CD8-positive, alpha-beta memory T cell (primary cell): ENCODE data around the gene NOVA2. TPM values are rescaled to one million over a fixed set of nuclear protein-coding genes. Genes with fewer than 3 reads are reported as not detected.

ENCODE experiments used
- CTCF ChIA-PET: fragments of 350-600 bp; sonication (Branson Sonifier 250); formaldehyde crosslinking; loops from one replicate; lab custom pipeline; 2021; ENCODE audit warnings: antibody characterized with exemption; lab: Charles Lee
- POLR2A ChIA-PET: fragments of 350-600 bp; sonication (Branson Sonifier 250); formaldehyde crosslinking; loops from one replicate; lab custom pipeline; 2021; ENCODE audit warnings: antibody characterized with exemption; lab: Charles Lee
- DNase-seq, 5 donors: peaks; one replicate each; pipeline versions ENCODE4 v3.0.0 to v3.0.0-alpha.2; 2020 to 2022; ENCODE audit warnings: mixed read lengths in 1 of 5
- H3K27ac ChIP-seq: one replicate; pipeline ENCODE4 v1.7.0; 2013; ENCODE audit warnings: low read depth, mild to moderate bottlenecking, low read length, moderate library complexity
- H3K27me3 ChIP-seq: 2 replicates; pipeline ENCODE4 v1.7.0; 2013; ENCODE audit warnings: low read length, mild to moderate bottlenecking; ENCODE audit not compliant: insufficient read depth, poor library complexity, severe bottlenecking
- H3K36me3 ChIP-seq: 2 replicates; pipeline ENCODE4 v1.7.0; 2013; ENCODE audit warnings: mild to moderate bottlenecking, low read length, moderate library complexity; ENCODE audit not compliant: insufficient read depth
- H3K4me1 ChIP-seq: 2 replicates; pipeline ENCODE4 v1.7.0; 2013; ENCODE audit warnings: mild to moderate bottlenecking, low read length, moderate library complexity; ENCODE audit not compliant: insufficient read depth
- H3K4me3 ChIP-seq: 2 replicates; pipeline ENCODE4 v1.7.0; 2013; ENCODE audit warnings: mild to moderate bottlenecking, low read length
- H3K9me3 ChIP-seq: 2 replicates; pipeline ENCODE4 v1.7.0; 2013; ENCODE audit warnings: mild to moderate bottlenecking, low read length
- H3K27ac Mint-ChIP-seq, 8 donors: one replicate each; pipeline ENCODE4 v1.8.0; 2020 to 2021; ENCODE audit warnings: mixed read lengths in 8 of 8, mild to moderate bottlenecking in 6 of 8, inconsistent platforms in 3 of 8, moderate library complexity in 3 of 8
- H3K27me3 Mint-ChIP-seq, 2 donors: one replicate each; pipeline ENCODE4 v1.8.0; 2020 to 2021; ENCODE audit warnings: mixed read lengths in 2 of 2, mild to moderate bottlenecking in 1 of 2, moderate library complexity in 1 of 2
- H3K36me3 Mint-ChIP-seq, 3 donors: one replicate each; pipeline ENCODE4 v1.8.0; 2020 to 2021; ENCODE audit warnings: mixed read lengths in 3 of 3, inconsistent platforms in 1 of 3, mild to moderate bottlenecking in 1 of 3
- H3K4me1 Mint-ChIP-seq, 3 donors: one replicate each; pipeline ENCODE4 v1.8.0; 2020 to 2021; ENCODE audit warnings: mixed read lengths in 3 of 3, inconsistent platforms in 1 of 3, mild to moderate bottlenecking in 1 of 3
- H3K4me3 Mint-ChIP-seq, 7 donors: one replicate each; pipeline ENCODE4 v1.8.0; 2020 to 2021; ENCODE audit warnings: mixed read lengths in 7 of 7, mild to moderate bottlenecking in 6 of 7, moderate library complexity in 4 of 7, inconsistent platforms in 2 of 7
- H3K9me3 Mint-ChIP-seq, 5 donors: one replicate each; pipeline ENCODE4 v1.8.0; 2020 to 2022; ENCODE audit warnings: mixed read lengths in 5 of 5, mild to moderate bottlenecking in 3 of 5, moderate library complexity in 2 of 5, inconsistent platforms in 1 of 5
- polyA plus RNA-seq: library from polyadenylated mRNA; unstranded; fragments of 300-500 nt; fragmentation: Illumina TruSeq; gene quantifications from one replicate; pipeline ENCODE4 v1.2.3, GENCODE V29; 2021
- total RNA-seq, 2 experiments: library from RNA; stranded (reverse); gene quantifications; one replicate each; pipeline ENCODE4 v1.2.3, GENCODE V29; 2021

NOVA2 gene
- total and polyA plus RNA-seq, 3 experiments from 2014 or later: not detected

DNA sequence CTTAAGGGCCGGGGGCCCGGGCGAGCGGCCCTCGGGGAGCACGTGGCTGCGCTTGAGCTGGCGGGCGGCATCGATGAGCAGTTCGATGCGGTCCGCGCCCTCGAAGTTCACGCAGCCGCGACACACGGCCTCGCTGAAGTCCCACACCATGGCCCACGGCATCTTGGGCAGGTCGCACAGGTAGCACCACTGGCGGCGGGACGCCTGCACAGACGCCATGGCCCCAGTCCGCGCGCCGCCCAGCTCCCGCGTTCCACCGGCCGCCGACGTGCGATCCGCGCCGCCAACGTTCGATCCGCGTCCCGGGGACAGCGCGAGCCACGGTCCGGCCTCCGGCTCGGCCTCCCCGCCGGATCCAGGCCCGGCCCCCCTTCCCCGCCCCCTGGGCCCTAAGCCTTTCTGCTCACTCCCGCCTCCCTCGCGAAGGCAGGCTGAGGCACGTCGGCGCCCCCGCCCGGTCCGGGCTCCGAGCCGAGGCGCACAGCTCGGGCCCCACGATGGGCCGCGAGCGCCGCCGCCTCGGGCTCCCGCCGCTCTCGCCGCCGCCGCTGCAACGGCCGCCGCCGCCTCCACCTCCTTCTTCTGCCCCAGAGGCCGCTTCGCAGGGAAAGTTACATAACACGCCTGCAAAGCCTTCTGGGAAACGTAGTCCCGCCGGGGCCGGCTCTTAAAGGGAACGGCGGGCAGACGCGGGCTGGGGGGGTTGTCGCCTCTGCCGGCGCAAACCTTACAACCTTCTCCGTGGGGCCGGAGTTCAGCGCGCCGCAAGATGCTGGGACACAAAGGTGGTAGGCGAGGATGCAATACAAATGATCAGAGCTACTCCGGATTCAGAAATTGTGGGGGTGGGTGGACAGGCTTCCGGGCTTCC, 87.9 kb downstream of the NOVA2 start, which contains the start of gene IRF2BP1:
Gene IRF2BP1 (minus strand): TSS at position 586 of the 871 bp plus-strand sequence. CDS start 367 bp downstream, at position 219.
- H3K9me3 ChIP-seq: no peaks in the 10 kb centered on the region
- POLR2A ChIA-PET: interaction anchor here (0.6 to 2.6 kb wide), 8 partner anchors 16 to 885 kb away, joined by 3 to 22 read pairs (median 4); partner anchors contain the start of genes FOXA3, MYPOP, QPCTL and RELB
- H3K4me1 ChIP-seq: peaks cover 34% of the 10 kb centered on the region
- no peaks in the 10 kb centered on the region for H3K27me3 ChIP-seq
- peak within 1 kb of the TSS; percentile 92 to 99 (median 99) for H3K27ac Mint-ChIP-seq
- H3K36me3 Mint-ChIP-seq: peaks cover 0 to 21% (median 4%) of the 10 kb centered on the region in 3 donors
- peaks cover 16 to 36% (median 22%) of the 10 kb centered on the region in 3 donors for H3K4me1 Mint-ChIP-seq
- no peaks in the 10 kb centered on the region for H3K36me3 ChIP-seq
- peak within 1 kb of the TSS; percentile 83 for H3K27ac ChIP-seq
- H3K4me3 Mint-ChIP-seq: peak within 1 kb of the TSS; percentile 92 to 99 (median 96)
- CTCF ChIA-PET: interaction anchor here (0.8 to 2.7 kb wide), 7 partner anchors 10 to 131 kb away, joined by 3 to 16 read pairs (median 5); partner anchors contain the start of genes FOXA3, MYPOP, SIX5 and SYMPK
- H3K27me3 Mint-ChIP-seq: peaks cover 0 to 3% of the 10 kb centered on the region in 2 donors
- H3K4me3 ChIP-seq: peak within 1 kb of the TSS; percentile 92
- no peaks in the 10 kb centered on the region for H3K9me3 Mint-ChIP-seq
- peak; percentile 81 to 94 (median 89) for DNase-seq

DNA sequence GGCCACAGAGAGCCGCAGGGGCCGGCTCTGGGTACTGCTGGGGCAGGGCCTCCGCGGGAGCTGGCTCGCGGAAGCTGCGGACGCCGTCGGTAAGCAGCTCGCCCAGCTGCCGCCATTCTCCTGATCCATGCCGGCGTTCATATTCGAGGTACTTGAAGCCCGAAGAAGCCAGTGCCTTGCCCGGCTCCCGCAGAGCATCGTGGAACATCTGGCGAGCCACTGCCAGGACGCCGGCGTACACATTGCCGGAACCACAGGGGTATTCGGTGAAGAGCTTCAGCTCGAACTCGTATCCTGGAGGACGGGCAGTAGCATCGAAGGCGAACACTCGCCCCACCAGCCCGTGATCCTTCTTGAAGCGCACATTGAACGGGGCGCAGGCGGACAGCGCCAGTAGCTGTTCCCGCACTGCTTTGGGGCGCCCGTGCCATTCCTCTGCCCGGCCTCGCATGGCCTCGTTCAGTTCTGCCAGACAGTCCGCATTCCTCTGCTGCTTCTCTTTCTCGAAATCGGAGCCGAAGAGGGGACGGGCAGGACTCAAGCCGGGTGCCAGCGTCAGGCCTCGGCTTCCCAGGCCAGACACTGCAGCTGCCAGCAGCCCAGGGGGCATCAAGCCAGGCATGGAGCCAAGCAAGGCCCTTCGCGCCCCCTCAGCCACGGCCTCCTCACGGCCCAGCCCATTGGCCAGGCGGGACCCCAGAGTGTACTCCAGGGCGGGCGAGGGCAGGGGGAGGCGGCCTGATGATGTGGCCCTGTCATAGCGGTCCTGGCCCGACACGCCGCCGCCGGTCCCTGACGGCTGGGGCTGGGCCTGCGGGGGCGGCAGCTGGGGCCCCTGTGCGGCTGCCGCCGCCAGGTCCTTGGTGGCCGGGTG, 88.7 kb downstream of the NOVA2 start:
- Histone ChIP-seq H3K36me3 (no peaks in the 10 kb centered on the region), H3K4me3 (peak overlapping the region; percentile 55), H3K4me1 (peaks cover 34% of the 10 kb centered on the region), H3K9me3 (no peaks in the 10 kb centered on the region), H3K27me3 (no peaks in the 10 kb centered on the region), H3K27ac (peak overlapping the region; percentile 83)
- Mint-ChIP-seq H3K4me1 (peaks cover 16 to 36% (median 22%) of the 10 kb centered on the region in 3 donors), H3K4me3 (peak overlapping the region; percentile 12 to 57 (median 53)), H3K27me3 (peaks cover 0 to 4% of the 10 kb centered on the region in 2 donors), H3K9me3 (no peaks in the 10 kb centered on the region), H3K36me3 (peaks cover 0 to 16% (median 4%) of the 10 kb centered on the region in 3 donors), H3K27ac (peak overlapping the region in 3 of 8 donors; percentile 38 to 66 (median 41))
- ChIA-PET POLR2A (interaction anchor here (1.3 to 2.6 kb wide), 4 partner anchors 15 to 793 kb away, joined by 3 to 22 read pairs (median 11); partner anchors contain the start of genes FOXA3, MYPOP and SYMPK), CTCF (interaction anchor here (1.0 to 2.7 kb wide), 5 partner anchors 11 to 132 kb away, joined by 3 to 16 read pairs (median 5); partner anchors contain the start of genes FOXA3 and MYPOP)
- DNase-seq: peak in 2 of 5 donors; percentile 25 to 55

DNA sequence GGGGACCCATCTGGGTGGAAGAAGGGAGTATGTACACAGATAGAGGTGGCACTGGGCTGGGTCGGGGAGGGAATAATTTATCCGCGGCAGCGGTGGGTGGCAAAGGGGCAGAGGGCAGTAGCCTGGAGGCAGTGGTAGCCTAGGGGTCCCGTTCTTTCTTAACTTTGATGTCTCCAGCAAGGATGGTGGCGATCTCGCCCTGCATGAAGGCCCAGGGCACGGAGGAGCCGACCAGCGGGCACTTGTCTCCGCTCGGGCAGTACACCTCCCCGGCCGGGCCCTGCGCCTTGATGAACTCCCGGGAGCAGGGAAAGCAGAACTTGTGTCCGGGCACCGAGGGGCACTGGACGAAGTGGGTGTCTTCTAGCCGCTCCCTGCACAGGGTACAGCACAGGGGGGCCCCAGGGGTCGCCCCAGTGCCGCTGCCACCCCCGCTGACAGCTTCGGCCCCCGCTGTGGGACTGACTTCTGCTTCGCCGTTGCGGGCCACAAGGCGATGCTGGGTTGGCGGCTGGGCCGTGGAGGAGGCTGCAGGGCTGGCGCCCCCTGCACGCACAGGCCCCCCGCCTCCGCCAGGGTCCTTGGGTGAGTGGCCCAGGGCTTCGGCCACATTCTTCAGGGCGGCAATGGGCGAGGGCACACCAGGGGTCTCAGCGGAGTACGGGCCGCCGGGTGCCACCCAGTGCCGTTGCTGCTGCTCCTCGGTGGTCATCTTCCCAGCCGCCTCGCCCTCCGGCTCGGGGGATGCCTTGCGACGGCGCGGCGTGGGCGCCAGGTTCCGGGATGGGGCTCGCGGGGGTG, 89.6 kb downstream of the NOVA2 start:
- Mint-ChIP-seq H3K27ac (peak overlapping the region in 4 of 8 donors; percentile 46 to 91 (median 62)), H3K4me1 (peaks cover 16 to 36% (median 22%) of the 10 kb centered on the region in 3 donors), H3K4me3 (peak overlapping the region; percentile 67 to 87 (median 77)), H3K27me3 (peaks cover 0 to 8% of the 10 kb centered on the region in 2 donors), H3K36me3 (peaks cover 0 to 16% (median 4%) of the 10 kb centered on the region in 3 donors), H3K9me3 (no peaks in the 10 kb centered on the region)
- no peak overlapping the region for H3K27ac ChIP-seq
- no peak for DNase-seq
- CTCF ChIA-PET: interaction anchor here (0.7 to 2.7 kb wide), 5 partner anchors 19 to 133 kb away, joined by 3 to 16 read pairs (median 3); partner anchors contain the start of genes FOXA3 and MYPOP
- H3K4me1 ChIP-seq: peaks cover 34% of the 10 kb centered on the region
- H3K36me3 ChIP-seq: no peaks in the 10 kb centered on the region
- H3K4me3 ChIP-seq: no peak overlapping the region
- H3K27me3 ChIP-seq: no peaks in the 10 kb centered on the region
- no peaks in the 10 kb centered on the region for H3K9me3 ChIP-seq
- POLR2A ChIA-PET: no interaction called here

Other genes starting within 250 kb of the NOVA2 start
- 10 to 100 TPM; 25.2 to 30.4 TPM for gene FBXO46, start 243.0 kb downstream of the NOVA2 start, total RNA-seq
- 21.1 TPM for gene FBXO46, start 243.0 kb downstream of the NOVA2 start, polyA plus RNA-seq
- not detected for gene MEIOSIN, start 240.4 kb downstream of the NOVA2 start, total RNA-seq
- gene MEIOSIN, start 240.4 kb downstream of the NOVA2 start, polyA plus RNA-seq: not detected
- gene SIX5, start 204.6 kb downstream of the NOVA2 start, total RNA-seq: 1 to 10 TPM; 2.5 to 2.6 TPM
- 0.23 TPM for gene SIX5, start 204.6 kb downstream of the NOVA2 start, polyA plus RNA-seq
- gene DMPK, start 191.4 kb downstream of the NOVA2 start, total RNA-seq: 10 to 100 TPM; 27.1 to 28.2 TPM
- gene DMPK, start 191.4 kb downstream of the NOVA2 start, polyA plus RNA-seq: 1.6 TPM
- 10 to 100 TPM; 57.6 to 62.9 TPM for gene DMWD, start 181.0 kb downstream of the NOVA2 start, total RNA-seq
- gene DMWD, start 181.0 kb downstream of the NOVA2 start, polyA plus RNA-seq: 25.6 TPM
- gene RSPH6A, start 158.6 kb downstream of the NOVA2 start, total RNA-seq: under 1 TPM; 0.16 to 0.22 TPM
- gene RSPH6A, start 158.6 kb downstream of the NOVA2 start, polyA plus RNA-seq: not detected
- 100 to 1,000 TPM; 116 to 119 TPM for gene SYMPK, start 110.7 kb downstream of the NOVA2 start, total RNA-seq
- 17.5 TPM for gene SYMPK, start 110.7 kb downstream of the NOVA2 start, polyA plus RNA-seq
- under 1 TPM; 0.59 to 0.62 TPM for gene FOXA3, start 109.5 kb downstream of the NOVA2 start, total RNA-seq
- gene FOXA3, start 109.5 kb downstream of the NOVA2 start, polyA plus RNA-seq: not detected
- 10 to 100 TPM; 17.9 to 18.6 TPM for gene IRF2BP1, start 87.7 kb downstream of the NOVA2 start, total RNA-seq
- 8.5 TPM for gene IRF2BP1, start 87.7 kb downstream of the NOVA2 start, polyA plus RNA-seq
- gene MYPOP, start 71.3 kb downstream of the NOVA2 start, total RNA-seq: 1 to 10 TPM; 4.9 to 5.8 TPM
- gene MYPOP, start 71.3 kb downstream of the NOVA2 start, polyA plus RNA-seq: 0.46 TPM
- gene NANOS2, start 59.1 kb downstream of the NOVA2 start, total RNA-seq: not detected
- not detected for gene NANOS2, start 59.1 kb downstream of the NOVA2 start, polyA plus RNA-seq
- gene CCDC61, start 21.6 kb upstream of the NOVA2 start, total RNA-seq: 10 to 100 TPM; 20.0 to 23.3 TPM
- gene CCDC61, start 21.6 kb upstream of the NOVA2 start, polyA plus RNA-seq: 13.8 TPM
- gene PGLYRP1, start 49.2 kb upstream of the NOVA2 start, total RNA-seq: not detected
- not detected for gene PGLYRP1, start 49.2 kb upstream of the NOVA2 start, polyA plus RNA-seq
- gene IGFL4, start 67.1 kb upstream of the NOVA2 start, total RNA-seq: not detected
- gene IGFL4, start 67.1 kb upstream of the NOVA2 start, polyA plus RNA-seq: not detected
- not detected for gene IGFL3, start 150.8 kb upstream of the NOVA2 start, total RNA-seq
- not detected for gene IGFL3, start 150.8 kb upstream of the NOVA2 start, polyA plus RNA-seq
- not detected for gene IGFL2, start 174.4 kb upstream of the NOVA2 start, total RNA-seq
- gene IGFL2, start 174.4 kb upstream of the NOVA2 start, polyA plus RNA-seq: not detected